ENCODE results near the gene STT3B.

Gene STT3B

GRCh38 chr3:31509147-31509728 lies 23.5 kb upstream of the STT3B start:
- TF ChIP-seq REST (IDR thresholded peaks at IDR 0.05; ENCODE audit: insufficient read depth in 1 of 2, low read depth in 2 of 2, low read length in 2 of 2) (no peak), POLR2AphosphoS5 (IDR thresholded peaks at IDR 0.05; ENCODE audit: low read depth, low read length) (no peak), TAF1 (IDR thresholded peaks at IDR 0.05; ENCODE audit: borderline replicate concordance, insufficient read depth, low read length) (no peak), SIN3A (IDR thresholded peaks at IDR 0.05; ENCODE audit: borderline replicate concordance, insufficient read depth, low read length) (no peak), FOXP2 (optimal IDR thresholded peaks at IDR 0.05; ENCODE audit: borderline replicate concordance, extremely low read depth, extremely low read length, insufficient read depth) (no peak)

DNA sequence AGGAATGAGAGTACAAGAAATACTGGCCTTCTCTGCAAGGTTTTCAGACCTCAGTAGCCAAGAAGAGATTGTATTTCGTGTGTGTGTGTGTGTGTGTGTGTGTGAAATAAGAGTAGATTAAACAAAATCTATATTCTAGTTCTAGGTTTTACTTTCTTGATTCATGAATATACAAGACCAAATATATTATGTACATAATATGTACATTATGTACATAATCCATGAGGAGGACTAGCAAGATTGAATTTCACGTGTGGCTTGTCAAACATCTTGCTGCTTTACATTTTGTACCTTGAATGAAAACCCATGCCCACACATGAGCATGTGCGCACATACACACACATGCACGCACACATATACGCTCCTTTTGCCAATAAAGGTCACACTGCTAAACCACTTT lies 18.2 kb upstream of the STT3B start:
- no peak for TF ChIP-seq TAF1 (IDR thresholded peaks at IDR 0.05; ENCODE audit: borderline replicate concordance, insufficient read depth, low read length)

DNA sequence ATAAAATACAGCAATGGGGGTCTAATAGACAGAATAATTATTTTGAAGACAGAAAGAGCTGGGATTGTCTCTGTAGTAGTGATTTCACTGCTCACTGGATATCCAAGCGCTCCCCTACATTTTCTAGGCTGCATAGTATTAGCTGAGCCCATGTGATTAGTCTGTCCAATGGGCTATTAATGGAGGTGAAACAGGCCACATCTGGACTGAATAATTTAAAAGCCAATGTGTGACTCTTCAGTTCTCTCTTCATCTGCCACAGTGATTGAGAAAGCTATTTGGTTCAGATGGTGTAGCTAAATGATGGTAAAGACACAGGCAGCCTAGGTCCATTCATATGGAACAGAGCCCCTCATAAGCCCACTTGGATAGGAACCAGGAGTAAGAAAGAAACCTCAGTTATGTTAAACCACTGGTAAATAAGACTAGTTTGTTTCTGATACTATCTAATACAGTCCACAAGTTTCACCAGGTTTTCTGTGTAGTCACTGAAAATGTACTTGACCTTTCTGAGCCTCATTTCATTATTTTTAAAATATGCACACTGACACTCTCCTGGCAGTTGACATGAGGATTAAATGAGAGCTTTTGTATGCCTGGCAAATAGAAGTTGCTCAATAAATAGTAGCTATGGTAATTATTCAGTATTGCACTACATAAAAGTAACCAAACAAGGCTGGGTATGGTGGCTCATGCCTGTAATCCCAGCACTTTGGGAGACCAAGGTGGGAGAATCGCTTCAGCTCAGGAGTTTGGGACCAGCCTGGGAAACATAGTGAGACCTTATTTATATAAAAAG lies 17.0 kb upstream of the STT3B start:
- no peak for TF ChIP-seq FOXP2 (optimal IDR thresholded peaks at IDR 0.05; ENCODE audit: borderline replicate concordance, extremely low read depth, extremely low read length, insufficient read depth)
- no peak for TF ChIP-seq TAF1 (IDR thresholded peaks at IDR 0.05; ENCODE audit: borderline replicate concordance, insufficient read depth, low read length)

GRCh38 chr3:31516757-31517156 lies 16.0 kb upstream of the STT3B start:
- TF ChIP-seq FOXP2 (optimal IDR thresholded peaks at IDR 0.05; ENCODE audit: borderline replicate concordance, extremely low read depth, extremely low read length, insufficient read depth) (no peak), TAF1 (IDR thresholded peaks at IDR 0.05; ENCODE audit: borderline replicate concordance, insufficient read depth, low read length) (no peak), REST (IDR thresholded peaks at IDR 0.05; ENCODE audit: insufficient read depth in 1 of 2, low read depth in 2 of 2, low read length in 2 of 2) (no peak), POLR2AphosphoS5 (IDR thresholded peaks at IDR 0.05; ENCODE audit: low read depth, low read length) (no peak), SIN3A (IDR thresholded peaks at IDR 0.05; ENCODE audit: borderline replicate concordance, insufficient read depth, low read length) (no peak)

- TF ChIP-seq REST (IDR thresholded peaks at IDR 0.05; ENCODE audit: insufficient read depth in 1 of 2, low read depth in 2 of 2, low read length in 2 of 2): no peak
- TF ChIP-seq FOXP2 (optimal IDR thresholded peaks at IDR 0.05; ENCODE audit: borderline replicate concordance, extremely low read depth, extremely low read length, insufficient read depth): no peak
- no peak for TF ChIP-seq POLR2AphosphoS5 (IDR thresholded peaks at IDR 0.05; ENCODE audit: low read depth, low read length)
- TF ChIP-seq SIN3A (IDR thresholded peaks at IDR 0.05; ENCODE audit: borderline replicate concordance, insufficient read depth, low read length): no peak
- TF ChIP-seq TAF1 (IDR thresholded peaks at IDR 0.05; ENCODE audit: borderline replicate concordance, insufficient read depth, low read length): no peak
These were observed 11.3 kb upstream of the STT3B start for GRCh38 chr3:31521468-31521867.

DNA sequence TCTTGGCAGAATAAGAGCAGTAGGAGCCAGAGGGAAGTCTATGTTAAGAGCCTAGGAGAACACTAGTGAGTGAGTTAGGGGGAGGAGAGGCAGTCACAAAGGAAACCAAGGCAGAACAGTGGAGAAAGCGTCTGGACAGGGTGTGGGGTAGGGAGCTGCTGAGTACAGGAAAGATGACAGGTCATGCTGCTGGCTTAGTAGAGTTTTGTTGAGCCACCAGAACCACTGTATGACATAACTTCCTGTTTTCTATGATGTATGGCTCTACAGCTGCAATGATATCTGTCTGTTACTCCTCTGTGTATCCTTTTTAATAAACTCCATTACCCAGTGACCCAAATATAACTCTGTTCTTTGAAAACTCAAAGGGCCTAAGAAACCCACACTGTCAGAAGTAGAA lies 10.6 kb upstream of the STT3B start:
- TF ChIP-seq SIN3A (IDR thresholded peaks at IDR 0.05; ENCODE audit: borderline replicate concordance, insufficient read depth, low read length) (no peak), REST (IDR thresholded peaks at IDR 0.05; ENCODE audit: insufficient read depth in 1 of 2, low read depth in 2 of 2, low read length in 2 of 2) (no peak), FOXP2 (optimal IDR thresholded peaks at IDR 0.05; ENCODE audit: borderline replicate concordance, extremely low read depth, extremely low read length, insufficient read depth) (no peak), POLR2AphosphoS5 (IDR thresholded peaks at IDR 0.05; ENCODE audit: low read depth, low read length) (no peak), TAF1 (IDR thresholded peaks at IDR 0.05; ENCODE audit: borderline replicate concordance, insufficient read depth, low read length) (no peak)

Measured in PFSK-1 (cell line).